PC-9 (cell line): ENCODE data around the gene MSMO1. TPM values are rescaled to one million over a fixed set of nuclear protein-coding genes. Genes with fewer than 3 reads are reported as not detected.

Experiments used
- BruUV-seq: library from RNA; stranded (reverse); fragments of 400-500 nt; replicated peaks from 2 replicates; lab custom pipeline; 2021; lab: Mats Ljungman, UMichigan
- CTCF ChIA-PET: fragments of 300-600 bp; sonication (Branson Sonifier 250); formaldehyde crosslinking; loops from one replicate; lab custom pipeline; 2022; ENCODE audit warnings: antibody characterized with exemption; lab: Charles Lee
- POLR2A ChIA-PET: fragments of 300-600 bp; sonication (Branson Sonifier 250); formaldehyde crosslinking; loops from one replicate; lab custom pipeline; 2022; ENCODE audit warnings: antibody characterized with exemption; ENCODE audit not compliant: unreplicated experiment; lab: Charles Lee
- DNase-seq, 2 experiments: peaks; one replicate each; pipeline versions ENCODE4 v3.0.0 to v3.0.0-alpha.2; 2015 to 2022; ENCODE audit warnings: mixed read lengths in 1 of 2
- H2AFZ ChIP-seq: fragments of 200-600 bp; sonication (generic); 2 replicates; pipeline ENCODE4 v1.8.1; 2017; ENCODE audit warnings: antibody characterized with exemption
- H3F3A ChIP-seq: fragments of 200-600 bp; sonication (generic); 2 replicates; pipeline ENCODE4 v1.8.1; 2017; ENCODE audit warnings: antibody characterized with exemption, mild to moderate bottlenecking, low read depth; ENCODE audit not compliant: insufficient read depth
- H3K27ac ChIP-seq: fragments of 200-600 bp; sonication (generic); 2 replicates; pipeline ENCODE4 v1.6.1; 2016; ENCODE audit warnings: mixed run types
- H3K27me3 ChIP-seq: fragments of 200-600 bp; sonication (generic); 2 replicates; pipeline ENCODE4 v1.6.1; 2016; ENCODE audit warnings: low read depth, mixed run types; ENCODE audit not compliant: insufficient read depth
- H3K36me3 ChIP-seq: fragments of 200-600 bp; sonication (generic); 2 replicates; pipeline ENCODE4 v1.6.1; 2016; ENCODE audit warnings: low read depth, mixed run types
- H3K4me1 ChIP-seq: fragments of 200-600 bp; sonication (generic); replicated peaks from 2 replicates; pipeline ENCODE4 v1.6.1; 2016; ENCODE audit warnings: mixed run types; ENCODE audit not compliant: insufficient read depth
- H3K4me2 ChIP-seq: fragments of 200-600 bp; sonication (generic); 2 replicates; pipeline ENCODE4 v1.6.1; 2017; ENCODE audit warnings: mixed run types
- H3K4me3 ChIP-seq: fragments of 200-600 bp; sonication (generic); 2 replicates; pipeline ENCODE4 v1.6.1; 2016; ENCODE audit warnings: mixed run types
- H3K79me2 ChIP-seq: fragments of 200-600 bp; sonication (generic); 2 replicates; pipeline ENCODE4 v1.6.1; 2017; ENCODE audit warnings: low read depth, mixed run types
- H3K9me2 ChIP-seq: fragments of 200-600 bp; sonication (generic); 2 replicates; pipeline ENCODE4 v1.8.1; 2017; ENCODE audit warnings: mild to moderate bottlenecking; ENCODE audit not compliant: insufficient read depth
- H3K9me3 ChIP-seq: fragments of 200-600 bp; sonication (generic); 2 replicates; pipeline ENCODE4 v1.8.1; 2016; ENCODE audit warnings: low read depth; ENCODE audit not compliant: insufficient read depth
- H4K20me1 ChIP-seq: fragments of 200-600 bp; sonication (generic); 2 replicates; pipeline ENCODE4 v1.8.1; 2017; ENCODE audit not compliant: insufficient read depth
- CTCF ChIP-seq: fragments of 200-600 bp; sonication (generic); conservative IDR thresholded peaks from 2 replicates; pipeline ENCODE4 v1.6.1; 2017; ENCODE audit warnings: mixed run types, antibody characterized with exemption, mild to moderate bottlenecking, moderate library complexity
- EZH2 ChIP-seq: fragments of 200-600 bp; sonication (generic); IDR thresholded peaks from 2 replicates; pipeline ENCODE4 v1.8.0; 2017; ENCODE audit warnings: antibody characterized with exemption, low read depth
- intact Hi-C: fragments of 100-400 bp; cut with micrococcal nuclease; formaldehyde crosslinking; loops from one replicate; pipeline ENCODE4 v1.10.0; 2022; ENCODE audit not compliant: unreplicated experiment
- total RNA-seq: library from RNA; stranded (reverse); gene quantifications from 2 replicates; pipeline ENCODE4 v1.2.3, GENCODE V29; 2021

The MSMO1 gene
- total RNA-seq, 1 experiment from 2014 or later, result 117 TPM

DNA sequence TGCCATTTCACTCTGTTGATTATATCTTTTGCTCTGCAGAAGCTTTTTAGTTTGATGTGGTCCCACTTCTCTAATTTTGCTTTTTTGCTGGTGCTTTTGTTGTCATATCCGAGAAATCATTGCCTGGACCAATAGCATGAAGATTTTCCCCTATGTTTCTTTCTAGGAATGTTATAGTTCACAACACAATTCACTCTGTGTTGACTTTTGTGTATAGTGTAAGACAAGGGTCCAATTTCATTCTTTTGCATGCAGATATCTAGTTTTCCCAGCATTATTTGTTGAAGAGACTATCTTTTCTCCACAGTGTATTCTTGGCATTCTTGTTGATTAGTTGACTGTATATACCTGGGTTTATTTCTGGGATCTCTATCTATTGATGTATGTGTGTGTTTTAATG lies 43.1 kb downstream of the MSMO1 start:
- H3K79me2 ChIP-seq, result no peaks in the 10 kb centered on the region
- no peak overlapping the region for H2AFZ ChIP-seq
- intact Hi-C loops, result no loop called here
- no peaks in the 10 kb centered on the region for H3F3A ChIP-seq
- H3K27ac ChIP-seq, result no peak overlapping the region
- no peak overlapping the region for H3K4me2 ChIP-seq
- no peaks in the 10 kb centered on the region for H3K9me2 ChIP-seq
- no peak for DNase-seq
- ChIA-PET CTCF (no interaction called here), POLR2A (no interaction called here)
- H3K4me3 ChIP-seq, result no peak overlapping the region
- no peaks in the 10 kb centered on the region for H3K4me1 ChIP-seq
- no peaks in the 10 kb centered on the region for H3K27me3 ChIP-seq
- H4K20me1 ChIP-seq, result no peaks in the 10 kb centered on the region
- H3K9me3 ChIP-seq, result no peaks in the 10 kb centered on the region
- TF ChIP-seq CTCF (no peak), EZH2 (no peak)
- no peaks in the 10 kb centered on the region for H3K36me3 ChIP-seq
- BruUV-seq, result no TSS peak

DNA sequence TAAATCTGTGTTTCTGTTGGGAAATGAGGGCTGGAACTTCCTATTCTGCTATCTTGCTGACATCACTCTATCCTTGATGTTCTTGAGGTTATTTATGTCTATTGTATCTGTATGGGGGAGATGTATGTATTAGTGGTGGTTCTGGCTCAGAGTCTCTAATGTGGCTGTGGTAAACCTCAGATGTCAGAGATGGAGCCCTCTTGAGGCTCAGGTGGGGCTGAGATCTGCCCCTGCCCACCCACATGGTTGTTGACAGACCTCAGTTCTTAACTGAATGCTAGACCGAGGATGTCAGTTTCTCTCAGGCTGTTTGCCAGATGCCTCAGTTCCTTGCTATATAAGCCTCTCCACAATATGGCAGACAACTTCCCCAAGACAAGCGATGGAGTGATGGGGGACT lies 48.0 kb downstream of the MSMO1 start:
- Histone ChIP-seq H3K79me2 (no peaks in the 10 kb centered on the region), H3K9me3 (no peaks in the 10 kb centered on the region), H3K4me3 (no peak overlapping the region), H3K36me3 (no peaks in the 10 kb centered on the region), H3K27me3 (no peaks in the 10 kb centered on the region), H3F3A (no peaks in the 10 kb centered on the region), H3K4me2 (no peak overlapping the region), H2AFZ (no peak overlapping the region), H4K20me1 (no peaks in the 10 kb centered on the region), H3K4me1 (no peaks in the 10 kb centered on the region), H3K9me2 (no peaks in the 10 kb centered on the region), H3K27ac (no peak overlapping the region)
- CTCF ChIA-PET, result no interaction called here
- TF ChIP-seq CTCF, result no peak
- TF ChIP-seq EZH2, result no peak
- POLR2A ChIA-PET, result no interaction called here
- no peak for DNase-seq
- intact Hi-C loops, result no loop called here
- BruUV-seq, result no TSS peak

DNA sequence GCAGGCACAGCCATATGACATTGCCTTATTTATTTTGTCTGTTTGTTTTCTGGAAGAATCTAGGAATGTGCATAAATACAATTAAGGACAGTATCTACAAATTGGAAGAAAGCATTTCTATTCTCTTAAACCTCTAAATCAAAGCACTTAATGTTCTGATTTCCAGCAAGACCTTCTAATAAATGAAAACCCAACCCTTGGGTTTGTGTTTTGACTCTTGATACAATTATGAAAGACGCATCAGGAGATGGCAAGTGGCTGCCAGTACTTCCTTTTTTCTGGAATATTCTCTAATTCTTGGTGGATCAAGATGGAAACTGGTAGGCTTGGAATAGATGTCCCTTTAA lies 50.9 kb downstream of the MSMO1 start:
- Histone ChIP-seq H3K27ac (no peak overlapping the region), H2AFZ (peak overlapping the region; percentile 69), H3F3A (no peaks in the 10 kb centered on the region), H3K4me2 (peak overlapping the region; percentile 65), H3K9me3 (no peaks in the 10 kb centered on the region), H3K4me3 (peak overlapping the region; percentile 58; the same call in 1 of the 2 replicates), H3K9me2 (no peaks in the 10 kb centered on the region), H3K36me3 (no peaks in the 10 kb centered on the region), H4K20me1 (no peaks in the 10 kb centered on the region), H3K27me3 (no peaks in the 10 kb centered on the region), H3K4me1 (no peaks in the 10 kb centered on the region), H3K79me2 (no peaks in the 10 kb centered on the region)
- no peak for DNase-seq
- no peak for TF ChIP-seq EZH2
- no peak for TF ChIP-seq CTCF
- ChIA-PET CTCF (no interaction called here), POLR2A (interaction anchor here (0.6 kb wide), 1 partner anchor 19 kb away, joined by 3 read pairs; no protein-coding TSS in a partner anchor)
- BruUV-seq, result no TSS peak
- intact Hi-C loops, result no loop called here
